Fibroblast of lung (primary cell): Measurements from ENCODE around the gene PSTK. TPM values are rescaled to one million over a fixed set of nuclear protein-coding genes. Genes with fewer than 3 reads are reported as not detected.

Source experiments
- DNase-seq, 2 donors: peaks; one replicate each; pipeline versions ENCODE4 v3.0.0 to v3.0.0-alpha.2; 2010; ENCODE audit warnings: low read depth in 2 of 2
- H2AFZ ChIP-seq: 2 replicates; pipeline ENCODE4 v1.5.1; 2012; ENCODE audit warnings: low read length, control low read depth, inconsistent platforms
- H3K27ac ChIP-seq: 2 replicates; pipeline ENCODE4 v1.5.1; 2011; ENCODE audit warnings: low read length, control low read depth; ENCODE audit not compliant: insufficient read depth
- H3K27me3 ChIP-seq: 2 replicates; pipeline ENCODE4 v1.5.1; 2011; ENCODE audit warnings: mild to moderate bottlenecking, low read length; ENCODE audit not compliant: control insufficient read depth, insufficient read depth
- H3K36me3 ChIP-seq: 2 replicates; pipeline ENCODE4 v1.5.1; 2011; ENCODE audit warnings: low read length; ENCODE audit not compliant: control insufficient read depth, insufficient read depth
- H3K4me1 ChIP-seq: 2 replicates; pipeline ENCODE4 v1.5.1; 2011; ENCODE audit warnings: low read length; ENCODE audit not compliant: control insufficient read depth, insufficient read depth; ENCODE audit errors: extremely low read depth
- H3K4me2 ChIP-seq: 2 replicates; pipeline ENCODE4 v1.5.1; 2011; ENCODE audit warnings: low read length, control low read depth; ENCODE audit not compliant: insufficient read depth; ENCODE audit errors: extremely low read depth
- H3K4me3 ChIP-seq, 4 experiments: fragments of 200-600 bp in 1 of 4; sonication (generic) in 1 of 4; replicated peaks in 1 of 4; 2 replicates each; pipeline ENCODE4 v1.5.1; 2011 to 2016; ENCODE audit warnings: low read length in 4 of 4, low read depth in 3 of 4, mild to moderate bottlenecking in 3 of 4, control low read depth in 2 of 4, inconsistent platforms in 1 of 4, mixed read lengths in 1 of 4; ENCODE audit not compliant: insufficient read depth in 1 of 4; ENCODE audit errors: control extremely low read depth in 1 of 4
- H3K79me2 ChIP-seq: 2 replicates; pipeline ENCODE4 v1.5.1; 2012; ENCODE audit warnings: mild to moderate bottlenecking, low read length, inconsistent platforms; ENCODE audit not compliant: control insufficient read depth, insufficient read depth
- H3K9ac ChIP-seq: 2 replicates; pipeline ENCODE4 v1.5.1; 2011; ENCODE audit warnings: mild to moderate bottlenecking, low read length, control low read depth; ENCODE audit not compliant: insufficient read depth
- H3K9me3 ChIP-seq: 2 replicates; pipeline ENCODE4 v1.5.1; 2012; ENCODE audit warnings: low read depth, low read length; ENCODE audit not compliant: control insufficient read depth, insufficient read depth
- H4K20me1 ChIP-seq: 2 replicates; pipeline ENCODE4 v1.5.1; 2011; ENCODE audit warnings: low read length; ENCODE audit not compliant: control insufficient read depth, insufficient read depth; ENCODE audit errors: extremely low read depth
- CTCF ChIP-seq, 2 donors: IDR thresholded peaks in 1 of 2; conservative IDR thresholded peaks in 1 of 2; 1 replicate in 1 of 2; 2 replicates in 1 of 2; pipeline ENCODE4 v1.5.1; 2011 to 2012; ENCODE audit warnings: low read length in 2 of 2, control low read depth in 1 of 2, inconsistent platforms in 1 of 2, low read depth in 1 of 2, mild to moderate bottlenecking in 1 of 2
- EZH2 ChIP-seq: IDR thresholded peaks from 2 replicates; pipeline ENCODE4 v1.5.1; 2012; ENCODE audit warnings: low read length, control low read depth, mild to moderate bottlenecking; ENCODE audit errors: missing control alignments
- polyA plus RNA-seq, 2 donors: library from polyadenylated mRNA; depleted of rRNA in 1 of 2; stranded (reverse) in 1 of 2; unstranded in 1 of 2; fragments of >200 nt; gene quantifications; 2 replicates each; pipeline ENCODE4 v1.2.1, GENCODE V29; 2011 to 2012; ENCODE audit warnings: missing spikeins in 1 of 2
- total RNA-seq: library from RNA; depleted of rRNA; stranded (reverse); fragments of >200 nt; gene quantifications from 2 replicates; pipeline ENCODE4 v1.2.1, GENCODE V29; 2014

Gene PSTK
- total and polyA plus RNA-seq, 2 donors (not counting 1 experiment from before 2014, with no cell fraction given) = 5.1 to 6.4 TPM

- H3K9me3 ChIP-seq = no peaks in the 10 kb centered on the region
- H2AFZ ChIP-seq = peak overlapping the region; percentile 77
- no peaks in the 10 kb centered on the region for H3K4me1 ChIP-seq
- no peaks in the 10 kb centered on the region for H3K27me3 ChIP-seq
- TF ChIP-seq EZH2 (no peak), CTCF (conservative IDR thresholded peaks at IDR 0.05 in 1 of 2, IDR thresholded peaks at IDR 0.05 in 1 of 2; ENCODE audit: low read depth in 1 of 2, low read length in 2 of 2) (peak; percentile 53 to 72)
- no peak overlapping the region for H3K9ac ChIP-seq
- H3K79me2 ChIP-seq = no peaks in the 10 kb centered on the region
- no peaks in the 10 kb centered on the region for H4K20me1 ChIP-seq
- H3K36me3 ChIP-seq = peaks cover 2% of the 10 kb centered on the region
- H3K4me2 ChIP-seq = peak overlapping the region; percentile 98
- H3K27ac ChIP-seq = no peak overlapping the region
- DNase-seq = peak; percentile 48 to 62
- peak overlapping the region; percentile 51 to 90 (median 66) for H3K4me3 ChIP-seq
These were observed 864 bp downstream of the PSTK start for GRCh38 chr10:122981066-122981464.

GRCh38 chr10:122983898-122984297 lies 3.7 kb downstream of the PSTK start:
- Histone ChIP-seq H3K27ac (no peak overlapping the region), H3K4me2 (no peak overlapping the region), H2AFZ (no peak overlapping the region), H3K9ac (no peak overlapping the region), H3K9me3 (no peaks in the 10 kb centered on the region), H3K4me1 (no peaks in the 10 kb centered on the region), H4K20me1 (no peaks in the 10 kb centered on the region), H3K4me3 (no peak overlapping the region), H3K27me3 (no peaks in the 10 kb centered on the region), H3K79me2 (no peaks in the 10 kb centered on the region), H3K36me3 (peaks cover 2% of the 10 kb centered on the region)
- no peak for DNase-seq
- TF ChIP-seq EZH2 (no peak), CTCF (conservative IDR thresholded peaks at IDR 0.05 in 1 of 2, IDR thresholded peaks at IDR 0.05 in 1 of 2; ENCODE audit: low read depth in 1 of 2, low read length in 2 of 2) (no peak)

- no peaks in the 10 kb centered on the region for H3K27me3 ChIP-seq
- no peak overlapping the region for H3K4me3 ChIP-seq
- H3K4me2 ChIP-seq = no peak overlapping the region
- no peak for TF ChIP-seq EZH2
- no peak for TF ChIP-seq CTCF (conservative IDR thresholded peaks at IDR 0.05 in 1 of 2, IDR thresholded peaks at IDR 0.05 in 1 of 2; ENCODE audit: low read depth in 1 of 2, low read length in 2 of 2)
- DNase-seq = no peak
- no peaks in the 10 kb centered on the region for H3K79me2 ChIP-seq
- no peak overlapping the region for H3K27ac ChIP-seq
- H4K20me1 ChIP-seq = no peaks in the 10 kb centered on the region
- peaks cover 2% of the 10 kb centered on the region for H3K36me3 ChIP-seq
- H3K4me1 ChIP-seq = no peaks in the 10 kb centered on the region
- no peak overlapping the region for H3K9ac ChIP-seq
- no peak overlapping the region for H2AFZ ChIP-seq
- H3K9me3 ChIP-seq = no peaks in the 10 kb centered on the region
These were observed 4.5 kb downstream of the PSTK start for GRCh38 chr10:122984708-122985107.
